ENCODE results near the gene SPRED2.

The SPRED2 gene

DNA sequence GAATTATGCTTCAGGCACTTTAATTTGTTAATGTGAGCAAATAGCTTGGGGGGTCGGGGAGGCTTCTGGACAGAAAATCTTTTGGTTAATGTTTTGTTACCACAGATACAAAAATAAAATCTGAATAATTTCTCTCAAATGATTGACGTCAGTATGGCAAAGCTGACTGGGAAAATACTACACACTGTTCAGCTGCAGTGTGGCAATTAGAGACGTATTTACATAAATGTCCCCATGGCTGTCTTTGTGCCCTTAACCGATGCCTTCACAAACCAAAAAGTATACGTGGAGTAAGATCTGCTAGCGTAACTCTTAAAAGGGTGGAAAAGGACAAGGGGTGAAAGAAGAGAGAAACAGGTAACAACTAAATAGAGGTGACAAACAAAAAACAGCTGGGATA is 121.3 kb downstream of the SPRED2 start:
- no peak for DNase-seq (ENCODE audit: low read depth)

DNA sequence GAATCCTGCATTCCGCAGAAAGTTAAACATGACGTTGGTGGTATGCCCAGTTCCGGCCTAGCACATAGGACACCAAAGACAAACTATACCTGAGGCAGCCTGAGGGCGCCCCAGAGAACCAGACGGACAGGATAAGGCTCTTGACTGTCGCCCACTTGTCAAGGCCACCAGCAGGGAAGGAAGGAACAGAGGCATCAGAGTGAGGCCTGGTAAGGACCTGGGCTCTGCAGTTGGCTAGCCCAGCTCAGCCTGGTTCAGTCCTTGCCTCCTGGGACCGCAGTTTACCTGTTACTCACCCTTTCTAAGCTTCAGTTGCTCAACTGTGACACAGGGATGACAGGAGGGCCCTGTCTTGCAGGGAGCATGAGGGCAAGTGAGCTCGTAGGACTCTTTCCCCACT is 122.7 kb downstream of the SPRED2 start:
- no peak for DNase-seq (ENCODE audit: low read depth)

- DNase-seq (ENCODE audit: low read depth): no peak
These were observed 126.5 kb downstream of the SPRED2 start for GRCh38 chr2:65305934-65306333.

DNA sequence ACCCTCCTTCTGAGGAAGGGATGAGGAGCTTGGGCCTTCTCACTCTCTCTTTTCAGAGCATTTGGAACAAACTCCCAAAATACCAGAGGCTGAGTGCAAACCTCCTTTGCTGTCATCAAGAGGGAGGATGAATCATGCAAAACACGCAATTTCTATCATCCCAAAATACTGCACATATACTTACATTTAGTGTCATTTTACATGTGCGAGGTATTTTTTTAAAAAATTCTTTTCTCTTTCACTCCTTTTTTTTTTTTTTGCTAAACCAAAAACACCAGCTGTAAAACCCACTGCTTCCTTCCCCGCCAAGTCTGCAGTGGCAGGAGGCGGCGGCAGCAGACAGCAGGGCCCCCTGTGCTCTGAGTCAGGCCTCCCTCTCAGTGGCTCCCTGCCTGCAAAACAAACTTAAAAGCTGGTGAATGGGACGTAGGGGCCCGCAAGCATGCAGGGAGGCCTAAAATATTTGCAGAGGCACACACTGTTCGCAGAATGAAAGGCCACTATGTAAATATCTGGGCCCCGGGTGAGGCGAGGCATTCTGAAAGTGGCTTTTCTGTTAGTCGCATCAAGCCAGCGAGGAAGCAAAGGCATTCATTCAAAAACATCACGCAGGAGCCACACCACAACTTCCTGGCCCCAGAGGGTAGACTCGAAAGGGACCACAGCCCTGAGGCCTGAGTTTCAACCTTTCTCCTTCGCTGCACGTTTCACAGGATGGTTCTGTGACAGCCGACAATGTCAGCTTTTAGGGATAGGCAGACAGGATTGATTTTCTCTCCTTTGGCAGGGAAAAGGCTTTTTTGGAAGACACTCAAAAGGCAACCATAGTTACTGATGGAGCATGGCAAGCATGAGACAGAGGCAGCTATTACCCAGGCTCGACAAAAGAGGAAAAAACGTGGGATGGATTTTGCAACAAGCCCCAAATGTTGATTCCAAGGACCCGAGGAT is 131.4 kb downstream of the SPRED2 start:
- peak; percentile 72 for DNase-seq (ENCODE audit: low read depth)

DNA sequence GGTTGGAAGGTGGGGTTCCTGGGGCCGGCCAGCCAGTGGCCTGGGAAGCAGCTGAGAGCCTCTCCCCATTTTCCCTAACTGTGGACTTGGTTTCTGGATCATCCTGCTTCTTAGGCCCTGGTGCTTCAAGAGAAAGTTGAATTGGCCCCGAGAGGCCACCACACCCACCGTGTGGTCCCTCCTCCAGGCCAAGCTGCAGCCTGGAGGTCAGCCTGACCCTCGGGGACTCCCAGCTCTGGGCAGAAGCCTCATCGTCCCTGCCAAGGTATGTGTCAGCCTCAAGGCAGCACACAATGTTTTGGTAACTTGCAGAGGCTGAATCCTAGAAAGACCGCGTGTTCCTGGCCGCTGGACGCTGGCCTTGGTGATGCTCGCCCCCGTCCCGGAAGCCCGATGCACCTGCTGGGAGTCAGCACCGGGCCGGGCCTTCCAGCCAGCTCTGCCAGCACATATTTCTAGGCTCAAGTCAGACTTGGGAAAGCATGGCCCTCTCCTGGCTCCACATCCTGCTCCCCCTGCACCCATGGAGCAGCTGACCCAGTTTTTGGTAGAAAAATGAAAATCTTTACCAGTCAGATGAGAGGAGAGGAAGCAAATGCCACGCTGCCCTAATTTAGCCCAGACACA is 132.2 kb downstream of the SPRED2 start:
- peak; percentile 65 for DNase-seq (ENCODE audit: low read depth)

DNA sequence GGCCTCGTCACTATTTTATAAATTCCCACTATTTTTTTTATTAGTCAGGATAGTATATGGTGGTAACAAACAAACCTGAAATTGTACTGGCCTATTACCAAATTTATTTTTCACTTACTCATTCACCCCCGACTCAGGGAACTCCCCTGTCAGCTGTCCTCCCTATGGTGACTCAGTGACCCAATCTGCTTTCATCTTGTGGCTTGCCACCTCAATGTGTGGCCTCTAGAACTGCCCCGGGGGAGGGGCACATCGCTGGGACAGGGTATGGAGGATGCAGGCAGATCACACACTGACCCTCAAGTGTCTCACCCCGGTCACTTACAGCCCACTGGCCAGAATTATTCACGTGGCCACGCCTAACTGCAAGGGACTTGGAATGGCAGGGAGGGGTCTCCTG is 133.2 kb downstream of the SPRED2 start:
- DNase-seq (ENCODE audit: low read depth): peak; percentile 71

DNA sequence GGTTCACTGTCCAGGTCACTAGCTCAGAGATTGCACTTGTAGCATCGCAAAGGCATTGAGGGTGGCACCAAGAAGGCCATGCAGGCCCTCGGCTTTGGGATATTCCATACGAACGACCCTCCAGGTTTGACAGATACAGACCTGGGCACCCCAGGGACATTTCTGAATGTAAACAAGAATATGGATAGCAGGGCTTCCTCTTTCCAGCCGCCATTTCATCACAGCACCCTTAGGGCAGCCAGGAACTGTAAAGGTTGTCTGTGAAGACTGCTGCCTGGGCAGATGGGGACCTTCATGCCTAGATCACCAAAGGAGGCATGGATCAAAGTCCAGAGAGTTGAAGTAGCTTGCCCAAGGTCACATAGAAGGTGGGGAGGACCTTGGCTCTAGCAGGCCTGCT is 134.3 kb downstream of the SPRED2 start:
- DNase-seq (ENCODE audit: low read depth): no peak

DNA sequence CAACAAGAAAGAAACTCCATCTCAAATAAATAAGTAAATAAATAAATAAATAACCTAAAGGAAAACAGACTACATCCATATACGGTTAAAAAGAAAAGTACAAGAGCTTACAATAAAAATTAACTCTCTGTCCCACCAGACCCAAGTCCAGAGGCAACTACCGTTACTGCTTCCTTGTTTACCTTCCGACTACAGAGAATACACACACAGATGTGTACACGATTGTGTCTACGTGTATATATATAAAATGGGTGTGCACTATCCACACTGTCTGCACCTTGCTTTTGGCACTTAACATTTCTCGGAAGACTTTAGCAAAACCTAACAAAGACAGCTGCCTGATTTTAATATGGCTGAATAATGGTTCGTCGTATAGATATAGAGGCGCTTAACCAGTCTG is 134.9 kb downstream of the SPRED2 start:
- no peak for DNase-seq (ENCODE audit: low read depth)

DNA sequence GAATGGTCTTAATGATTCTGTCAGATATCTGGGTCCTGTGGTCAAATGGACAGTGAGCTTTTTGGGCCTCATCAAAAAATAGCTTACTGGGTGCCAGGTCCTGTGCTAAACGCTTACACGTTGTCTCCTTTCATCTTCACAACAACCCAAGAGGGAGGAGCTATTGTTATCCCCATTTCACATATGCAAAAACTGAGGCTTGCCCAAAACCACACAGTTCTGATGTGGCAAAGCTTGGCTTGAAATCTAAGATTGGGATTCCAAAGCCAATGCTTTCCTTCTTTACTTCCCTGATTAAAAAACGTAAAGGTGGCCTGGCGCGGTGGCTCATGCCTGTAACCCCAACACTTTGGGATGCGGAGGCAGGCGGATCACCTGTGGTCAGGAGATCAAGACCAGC is 135.4 kb downstream of the SPRED2 start:
- DNase-seq (ENCODE audit: low read depth): no peak

GRCh38 chr2:65294701-65295100 is 137.7 kb downstream of the SPRED2 start:
- no peak for DNase-seq (ENCODE audit: low read depth)

DNA sequence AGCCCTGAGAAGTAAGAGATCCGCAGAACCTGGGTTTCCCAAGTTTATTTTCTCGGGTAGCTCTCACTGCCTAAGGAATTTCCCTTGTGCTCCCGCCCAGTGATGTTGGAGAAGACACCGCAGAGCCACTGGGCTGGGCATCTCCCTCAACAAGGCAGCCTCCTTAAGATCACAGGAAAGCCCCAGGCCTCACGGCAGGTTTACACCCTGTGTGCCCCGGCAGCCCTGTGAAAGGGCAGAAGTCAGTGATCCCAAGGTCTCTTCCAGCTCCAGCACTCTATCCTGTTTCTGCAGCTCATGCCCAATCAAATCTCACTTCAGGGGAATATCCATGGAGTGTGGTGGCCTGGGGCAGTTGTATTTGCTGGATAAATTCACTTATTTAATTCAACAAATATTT is 138.3 kb downstream of the SPRED2 start:
- DNase-seq (ENCODE audit: low read depth): no peak

DNA sequence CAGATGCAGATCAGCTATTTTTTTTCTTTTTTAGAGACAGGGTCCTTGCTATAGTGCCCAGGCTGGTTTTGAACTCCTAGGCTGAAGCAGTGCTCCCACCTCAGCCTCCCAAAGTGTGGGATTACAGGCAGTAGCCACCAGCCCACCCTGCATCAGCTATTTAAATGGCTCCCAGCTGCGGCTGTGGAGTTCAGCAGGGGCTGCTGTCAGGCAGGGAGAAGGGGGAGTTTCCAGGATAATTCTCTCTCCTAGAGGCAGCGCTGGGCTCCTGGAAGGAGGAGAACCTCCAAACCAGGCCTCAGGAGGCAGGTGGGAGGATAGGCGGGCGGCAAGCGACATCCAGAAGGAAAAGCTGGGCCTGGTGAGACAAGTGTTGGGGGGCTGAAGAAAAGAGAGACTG is 139.0 kb downstream of the SPRED2 start:
- no peak for DNase-seq (ENCODE audit: low read depth)

DNA sequence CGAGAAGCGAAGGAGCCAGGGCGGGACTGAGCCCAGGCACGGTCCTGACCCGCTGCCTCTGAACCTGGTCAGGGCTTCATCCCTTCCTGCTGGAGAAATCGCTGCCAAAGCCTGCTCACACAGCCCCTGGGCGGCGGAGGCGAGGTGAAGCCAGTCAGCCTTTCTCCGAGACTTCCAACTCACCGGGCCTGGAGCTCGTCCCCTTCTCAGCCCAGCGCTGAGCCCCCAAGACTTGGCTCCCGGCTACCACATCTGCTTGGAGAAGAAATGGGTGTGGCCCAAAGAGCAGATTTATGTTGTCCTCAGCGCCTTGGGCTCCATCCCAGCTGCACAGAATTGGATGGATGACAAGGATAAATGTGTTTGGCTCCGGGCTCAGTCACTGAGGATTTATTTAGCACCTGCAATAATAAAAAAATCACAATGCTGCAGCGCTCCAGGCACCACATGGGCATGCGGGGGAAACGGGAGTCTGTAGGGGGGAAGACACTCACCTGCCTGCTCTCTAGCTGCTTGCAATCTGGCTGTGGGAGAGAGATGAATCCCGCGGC is 139.9 kb downstream of the SPRED2 start:
- no peak for DNase-seq (ENCODE audit: low read depth)

DNA sequence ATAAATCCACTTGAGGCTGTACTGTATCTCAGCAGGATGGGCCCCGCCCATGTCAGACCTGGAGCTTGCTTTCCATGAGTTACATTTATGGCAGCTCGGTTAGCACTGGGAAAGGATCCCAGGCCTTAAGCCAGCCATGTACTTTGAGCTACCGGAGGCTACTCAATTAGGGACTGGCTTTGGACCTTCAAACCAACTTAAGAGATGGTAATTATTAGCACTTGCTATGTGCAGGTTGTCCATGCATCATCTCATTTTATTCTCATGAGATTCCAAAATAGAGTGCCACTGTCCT is 140.3 kb downstream of the SPRED2 start:
- DNase-seq (ENCODE audit: low read depth): no peak

DNA sequence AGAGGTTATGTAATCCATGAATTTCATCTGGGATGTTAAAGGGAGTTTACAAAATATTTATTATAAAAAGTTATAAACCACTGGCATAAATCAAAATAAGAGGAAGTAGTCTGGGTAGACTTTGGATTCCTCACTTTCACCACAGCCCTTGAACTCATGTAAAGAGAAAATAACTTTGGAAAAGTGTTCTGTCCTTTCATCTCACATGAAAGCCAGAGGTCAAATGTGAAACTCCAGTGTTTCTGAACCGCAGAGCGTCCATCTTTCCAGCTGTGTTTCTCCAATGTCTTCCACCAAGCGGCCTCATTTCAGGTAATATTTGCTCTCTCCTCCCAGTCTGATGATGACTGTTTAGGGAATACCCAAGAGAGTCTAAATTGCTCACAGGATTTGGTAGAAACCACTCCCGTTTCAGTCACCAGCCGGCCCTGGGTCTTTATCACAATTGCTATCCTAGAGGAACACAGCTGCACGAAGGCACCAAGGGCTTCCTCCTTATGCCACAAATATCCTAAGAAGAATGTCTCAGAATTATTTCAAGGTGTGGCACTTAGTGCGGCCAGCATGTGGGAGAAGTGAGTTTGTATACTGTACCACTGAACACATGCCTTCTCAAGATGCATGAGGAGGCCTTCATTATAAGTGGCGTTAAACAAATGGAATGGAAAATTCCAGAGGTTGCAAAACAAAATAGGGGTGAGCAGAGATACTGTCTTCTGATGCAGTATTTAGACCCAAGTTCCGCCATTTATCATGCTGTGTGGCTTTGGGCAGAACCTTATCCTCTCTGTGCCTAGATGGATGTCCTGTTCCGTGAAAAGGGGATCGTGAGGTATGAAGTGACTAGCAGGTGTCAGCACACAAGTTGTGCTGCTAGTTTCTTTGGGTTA is 140.9 kb downstream of the SPRED2 start:
- no peak for DNase-seq (ENCODE audit: low read depth)

GRCh38 chr2:65287364-65287763 is 145.0 kb downstream of the SPRED2 start:
- DNase-seq (ENCODE audit: low read depth): no peak

DNA sequence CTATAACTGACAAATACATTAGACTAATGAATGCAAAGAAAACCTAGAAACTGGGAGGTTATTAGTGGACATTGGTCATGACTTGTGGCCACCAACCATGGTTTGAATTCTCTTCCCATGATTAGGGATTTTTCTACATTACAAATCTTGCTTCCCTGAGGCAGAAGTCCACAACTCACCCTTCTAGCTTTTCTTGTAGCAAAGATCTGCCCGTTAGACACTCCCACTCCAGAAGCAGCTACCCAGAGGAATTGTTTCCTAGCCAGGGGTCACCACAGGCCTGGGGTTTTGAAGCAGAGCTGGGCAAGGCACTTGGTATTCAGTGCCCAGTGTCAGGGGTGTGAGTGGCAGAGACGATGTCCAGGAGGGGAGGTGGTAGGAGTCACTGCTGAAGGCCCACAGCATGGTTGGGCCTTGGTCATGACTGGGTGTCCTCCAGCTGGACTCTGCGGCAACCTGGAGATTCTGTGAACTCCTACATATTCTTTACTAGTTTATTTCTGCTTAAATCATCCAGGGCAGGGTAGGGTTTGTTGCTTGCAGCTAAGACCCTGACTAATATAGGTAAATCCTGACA is 149.8 kb downstream of the SPRED2 start:
- DNase-seq (ENCODE audit: low read depth): no peak

DNA sequence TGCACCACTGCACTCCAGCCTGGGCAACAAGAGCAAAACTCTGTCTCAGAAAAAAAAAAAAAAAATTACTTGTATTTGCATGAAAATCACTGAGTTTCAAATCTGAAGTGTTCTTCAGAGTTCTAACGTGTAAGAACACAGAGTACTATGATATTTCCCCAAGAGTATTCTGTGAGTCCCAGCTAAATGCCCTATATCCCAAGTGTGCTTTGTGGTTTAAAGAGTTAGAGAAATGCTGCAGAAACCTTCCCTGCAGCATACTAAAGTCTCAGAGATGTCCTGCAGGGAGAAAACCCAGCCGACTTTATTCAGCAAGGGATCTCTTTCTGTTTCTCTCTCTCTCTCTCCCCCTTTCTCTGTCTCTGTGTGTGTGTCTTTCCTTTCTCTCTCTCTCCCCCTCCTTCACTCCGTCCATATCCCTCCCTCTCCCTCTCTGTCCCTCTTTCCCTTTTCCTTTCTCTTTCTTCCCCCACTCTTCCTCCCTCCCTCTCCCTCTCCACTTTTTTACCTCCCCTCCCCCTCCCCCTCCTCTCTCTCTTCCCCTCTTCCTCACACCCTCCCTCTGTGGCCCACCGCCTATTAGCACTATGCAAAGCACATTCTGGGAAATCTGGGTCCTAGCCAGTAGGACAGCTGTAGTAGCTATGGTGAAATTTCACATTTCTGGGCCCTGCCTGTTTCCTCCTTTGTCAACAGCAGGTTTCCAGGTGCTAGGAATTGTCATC is 150.6 kb downstream of the SPRED2 start:
- no peak for DNase-seq (ENCODE audit: low read depth)

GRCh38 chr2:65279756-65280155 is 152.6 kb downstream of the SPRED2 start:
- no peak for DNase-seq (ENCODE audit: low read depth)

- DNase-seq (ENCODE audit: low read depth): peak; percentile 64
These were observed 153.8 kb downstream of the SPRED2 start for GRCh38 chr2:65278531-65278981.

- peak; percentile 46 for DNase-seq (ENCODE audit: low read depth)
These were observed 154.5 kb downstream of the SPRED2 start for GRCh38 chr2:65277791-65278483.
